ENCODE results near the gene GSE1.

GRCh38 chr16:85665929-85666328 is 52.8 kb downstream of the GSE1 start:
- TF ChIP-seq POLR2AphosphoS5 (IDR thresholded peaks at IDR 0.05; ENCODE audit: low read depth, low read length) (no peak), POLR2A (IDR thresholded peaks at IDR 0.05; ENCODE audit: low read depth, low read length) (no peak)
